A549 (cell line): ENCODE results near the gene COPZ1. TPM values are rescaled to one million over a fixed set of nuclear protein-coding genes. Genes with fewer than 3 reads are reported as not detected.

Experiments
- ATAC-seq, 2 experiments: fragments of 200-7000 bp in 1 of 2; fragments of >200 bp in 1 of 2; cut with Nextera tagmentation in 1 of 2; cut with Tn5 transposase in 1 of 2; 3 replicates each; pipeline versions ENCODE4 v1.8.0 to v1.9.1; 2018 to 2020; ENCODE audit warnings: mild to moderate bottlenecking in 1 of 2, moderate library complexity in 1 of 2
- CTCF ChIA-PET: fragments of 300-600 bp; sonication (Branson Sonifier 250); formaldehyde crosslinking; extraction: SDS; loops from one replicate; lab custom pipeline; 2021; ENCODE audit warnings: antibody characterized with exemption, inconsistent platforms; lab: Yijun Ruan, JAX
- POLR2A ChIA-PET: fragments of 350-600 bp; formaldehyde crosslinking; extraction: SDS; loops from one replicate; lab custom pipeline; 2021; ENCODE audit warnings: antibody characterized with exemption, inconsistent platforms; lab: Yijun Ruan, JAX
- DNase-seq, 2 experiments: peaks; one replicate each; pipeline versions ENCODE4 v3.0.0 to v3.0.0-alpha.2; 2011 to 2016; ENCODE audit warnings: low read depth in 1 of 2, low spot score in 1 of 2
- FAIRE-seq: peaks from 2 replicates; lab custom pipeline; 2011; peaks lifted over from hg19 to GRCh38; lab: Jason Lieb, UNC
- H3K27ac ChIP-seq, 2 experiments: fragments of >200 bp; sonication (Bioruptor Twin); formaldehyde crosslinking; 3 replicates each; pipeline ENCODE4 v1.5.1; 2016 to 2017
- H3K4me1 ChIP-seq: fragments of >200 bp; sonication (Bioruptor Twin); formaldehyde crosslinking; 3 replicates; pipeline ENCODE4 v1.6.1; 2016
- H3K4me2 ChIP-seq: fragments of >200 bp; sonication (Bioruptor Twin); formaldehyde crosslinking; 3 replicates; pipeline ENCODE4 v1.6.1; 2016
- H3K4me3 ChIP-seq: fragments of >200 bp; sonication (Bioruptor Twin); formaldehyde crosslinking; 3 replicates; pipeline ENCODE4 v1.5.1; 2016
- H3K9me3 ChIP-seq: fragments of >200 bp; sonication (Bioruptor Twin); formaldehyde crosslinking; 3 replicates; pipeline ENCODE4 v1.6.1; 2016
- BCL3 ChIP-seq: fragments of >200 bp; sonication (Bioruptor Twin); formaldehyde crosslinking; IDR thresholded peaks from 3 replicates; pipeline ENCODE4 v1.6.1; 2016
- CBX2 ChIP-seq: fragments of 200-600 bp; sonication (generic); IDR thresholded peaks from 2 replicates; pipeline ENCODE4 v1.6.1; 2016; ENCODE audit warnings: low read depth, mild to moderate bottlenecking, borderline replicate concordance
- CHD4 ChIP-seq: fragments of 200-600 bp; sonication (generic); IDR thresholded peaks from 2 replicates; pipeline ENCODE4 v1.6.1; 2016; ENCODE audit warnings: antibody characterized with exemption, mild to moderate bottlenecking, borderline replicate concordance
- ELK1 ChIP-seq: fragments of 150-350 bp; IDR thresholded peaks from 2 replicates; pipeline ENCODE4 v1.6.1; 2014; ENCODE audit warnings: low read depth, mild to moderate bottlenecking, low read length
- FOSL2 ChIP-seq, 2 experiments: fragments of 450-650 bp in 1 of 2; fragments of >200 bp in 1 of 2; sonication (Bioruptor Twin) in 1 of 2; formaldehyde crosslinking; IDR thresholded peaks; 2 replicates each; pipeline versions ENCODE4 v1.5.0 to v1.6.1; 2016 to 2020; ENCODE audit warnings: mild to moderate bottlenecking in 1 of 2, moderate library complexity in 1 of 2
- FOXS1 ChIP-seq: fragments of 250-450 bp; sonication (Bioruptor Pico); IDR thresholded peaks from 2 replicates; pipeline ENCODE4 v1.5.0; 2020; ENCODE audit warnings: mild to moderate bottlenecking, moderate library complexity
- HDAC2 ChIP-seq: fragments of 200-600 bp; sonication (generic); IDR thresholded peaks from 2 replicates; pipeline ENCODE4 v1.6.1; 2016
- HEYL ChIP-seq: fragments of 250-450 bp; sonication (Bioruptor Pico); IDR thresholded peaks from 2 replicates; pipeline ENCODE4 v1.8.0; 2021; ENCODE audit warnings: mild to moderate bottlenecking, moderate library complexity
- HMGXB4 ChIP-seq: fragments of 250-450 bp; sonication (Bioruptor Pico); IDR thresholded peaks from 2 replicates; pipeline ENCODE4 v1.5.0; 2021; ENCODE audit warnings: mild to moderate bottlenecking, moderate library complexity, borderline replicate concordance
- HOXA7 ChIP-seq: fragments of 250-450 bp; sonication (Bioruptor Pico); IDR thresholded peaks from 2 replicates; pipeline ENCODE4 v1.5.0; 2020; ENCODE audit warnings: mild to moderate bottlenecking, moderate library complexity
- HOXB13 ChIP-seq: fragments of 250-450 bp; sonication (Bioruptor Pico); IDR thresholded peaks from 2 replicates; pipeline ENCODE4 v1.5.0; 2020; ENCODE audit warnings: low read depth, mild to moderate bottlenecking, moderate library complexity
- HOXB5 ChIP-seq: fragments of 250-450 bp; sonication (Bioruptor Pico); IDR thresholded peaks from 2 replicates; pipeline ENCODE4 v1.5.0; 2020; ENCODE audit warnings: mild to moderate bottlenecking, moderate library complexity
- JUN ChIP-seq, 2 experiments: fragments of >200 bp; sonication (Bioruptor Twin); formaldehyde crosslinking; IDR thresholded peaks; 2 replicates in 1 of 2; 3 replicates in 1 of 2; pipeline ENCODE4 v1.6.1; 2016 to 2017
- MAZ ChIP-seq: fragments of 150-350 bp; IDR thresholded peaks from 2 replicates; pipeline ENCODE4 v1.6.1; 2014; ENCODE audit warnings: antibody characterized with exemption, low read depth, low read length, borderline replicate concordance
- NPAS2 ChIP-seq: fragments of 250-450 bp; sonication (Bioruptor Pico); IDR thresholded peaks from 2 replicates; pipeline ENCODE4 v1.8.0; 2022; ENCODE audit warnings: mild to moderate bottlenecking, moderate library complexity, borderline replicate concordance
- PBX3 ChIP-seq: IDR thresholded peaks from 2 replicates; pipeline ENCODE4 v1.6.1; 2012
- POLR2AphosphoS2 ChIP-seq: conservative IDR thresholded peaks from 2 replicates; pipeline ENCODE4 v1.6.1; 2012; ENCODE audit warnings: low read length, improper control_type of control experiment, inconsistent platforms
- RNF2 ChIP-seq: fragments of 200-600 bp; sonication (generic); IDR thresholded peaks from 2 replicates; pipeline ENCODE4 v1.6.1; 2016; ENCODE audit warnings: low read depth, mild to moderate bottlenecking, antibody characterized with exemption, moderate library complexity, borderline replicate concordance
- SMC3 ChIP-seq: fragments of >200 bp; sonication (Bioruptor Twin); formaldehyde crosslinking; IDR thresholded peaks from 3 replicates; pipeline ENCODE4 v1.6.1; 2018; ENCODE audit warnings: inconsistent platforms
- ZC3H11A ChIP-seq: fragments of 450-650 bp; IDR thresholded peaks from 2 replicates; pipeline ENCODE4 v1.6.1; 2014; ENCODE audit warnings: antibody characterized with exemption, mild to moderate bottlenecking
- ZFP36 ChIP-seq: fragments of 450-650 bp; IDR thresholded peaks from 2 replicates; pipeline ENCODE4 v1.6.1; 2014; ENCODE audit warnings: borderline replicate concordance; ENCODE audit not compliant: partially characterized antibody
- ZNF302 ChIP-seq: fragments of 250-450 bp; sonication (Bioruptor Pico); IDR thresholded peaks from 2 replicates; pipeline ENCODE4 v1.9.0; 2021; ENCODE audit warnings: inconsistent platforms, mild to moderate bottlenecking, moderate library complexity
- ZSCAN20 ChIP-seq: fragments of 250-450 bp; sonication (Bioruptor Pico); IDR thresholded peaks from 2 replicates; pipeline ENCODE4 v1.8.0; 2022; ENCODE audit warnings: mild to moderate bottlenecking, moderate library complexity
- WGBS: methylation state at CpG from one replicate; pipeline ENCODE4 v1.1.6; 2017; ENCODE audit errors: missing lambda C conversion rate; 5-methylcytosine and 5-hydroxymethylcytosine counted together
- polyA plus RNA-seq, 4 experiments: library from polyadenylated mRNA; depleted of rRNA in 3 of 4; stranded (reverse); fragments of >200 nt; fragmentation: RNase III in 1 of 4; extraction: RNeasy Plus Mini Kit Qiagen cat#74134 plus additional on column Dnase treatment in 1 of 4; gene quantifications; 2 replicates in 3 of 4; 3 replicates in 1 of 4; pipeline ENCODE4 v1.2.3, GENCODE V29; 2011 to 2017
- TF ChIP-seq, protein P1 (sequence below): fragments of 450-650 bp; IDR thresholded peaks from 2 replicates; pipeline ENCODE4 v1.6.1; 2014; ENCODE audit warnings: antibody characterized with exemption
- TF ChIP-seq, protein P2 (sequence below): fragments of 250-450 bp; sonication (Bioruptor Pico); IDR thresholded peaks from 2 replicates; pipeline ENCODE4 v1.5.0; 2020; ENCODE audit warnings: low read depth, mild to moderate bottlenecking, moderate library complexity

Gene COPZ1
- polyA plus RNA-seq, 2 of the 4 experiments (the other 2 are of a cell fraction) = 300 to 613 TPM

GRCh38 chr12:54394986-54395385 lies 70.1 kb downstream of the COPZ1 start:
- Histone ChIP-seq H3K4me2 (no peak overlapping the region), H3K4me1 (peaks cover 7% of the 10 kb centered on the region; the same call in 2 of the 3 replicates), H3K4me3 (no peak overlapping the region), H3K27ac (no peak overlapping the region), H3K9me3 (no peaks in the 10 kb centered on the region)
- DNase-seq (no peak), FAIRE-seq (no peak), ATAC-seq (no peak)
- POLR2A ChIA-PET = no interaction called here
- CTCF ChIA-PET = interaction anchor here (1.3 to 12.7 kb wide), 5 partner anchors 9 to 39 kb away, joined by 4 to 1279 read pairs (median 6); partner anchors contain the start of genes ITGA5 and ZNF385A
- TF ChIP-seq PBX3 = no peak
- no peak for TF ChIP-seq NPAS2 (CRISPR knock-in tag)
- no peak for TF ChIP-seq HOXA7 (CRISPR knock-in tag)
- TF ChIP-seq HDAC2 = no peak
- no peak for TF ChIP-seq ZNF302 (CRISPR knock-in tag)
- TF ChIP-seq, protein P1, sequence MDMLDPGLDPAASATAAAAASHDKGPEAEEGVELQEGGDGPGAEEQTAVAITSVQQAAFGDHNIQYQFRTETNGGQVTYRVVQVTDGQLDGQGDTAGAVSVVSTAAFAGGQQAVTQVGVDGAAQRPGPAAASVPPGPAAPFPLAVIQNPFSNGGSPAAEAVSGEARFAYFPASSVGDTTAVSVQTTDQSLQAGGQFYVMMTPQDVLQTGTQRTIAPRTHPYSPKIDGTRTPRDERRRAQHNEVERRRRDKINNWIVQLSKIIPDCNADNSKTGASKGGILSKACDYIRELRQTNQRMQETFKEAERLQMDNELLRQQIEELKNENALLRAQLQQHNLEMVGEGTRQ = no peak
- no peak for TF ChIP-seq CBX2
- no peak for TF ChIP-seq ELK1
- TF ChIP-seq ZC3H11A = no peak
- no peak for TF ChIP-seq RNF2
- TF ChIP-seq FOXS1 (CRISPR knock-in tag) = no peak
- no peak for TF ChIP-seq HEYL (CRISPR knock-in tag)
- no peak for TF ChIP-seq BCL3
- no peak for TF ChIP-seq JUN (IDR thresholded peaks at IDR 0.05)
- no peak for TF ChIP-seq CHD4
- no peak for TF ChIP-seq HMGXB4
- WGBS = 96% methylated on average over 1 of the region's 1 CpG

GRCh38 chr12:54395545-54395944 lies 70.6 kb downstream of the COPZ1 start:
- FAIRE-seq = no peak
- ChIA-PET CTCF (interaction anchor here (0.9 to 12.7 kb wide), 6 partner anchors 8 to 39 kb away, joined by 3 to 1279 read pairs (median 6); partner anchors contain the start of genes ITGA5 and ZNF385A), POLR2A (no interaction called here)
- Histone ChIP-seq H3K27ac (no peak overlapping the region), H3K4me3 (no peak overlapping the region), H3K9me3 (no peaks in the 10 kb centered on the region), H3K4me2 (no peak overlapping the region), H3K4me1 (peaks cover 3% of the 10 kb centered on the region; the same call in 2 of the 3 replicates)
- ATAC-seq = no peak
- DNase-seq = no peak
- TF ChIP-seq ZSCAN20 (CRISPR knock-in tag) = no peak

DNA sequence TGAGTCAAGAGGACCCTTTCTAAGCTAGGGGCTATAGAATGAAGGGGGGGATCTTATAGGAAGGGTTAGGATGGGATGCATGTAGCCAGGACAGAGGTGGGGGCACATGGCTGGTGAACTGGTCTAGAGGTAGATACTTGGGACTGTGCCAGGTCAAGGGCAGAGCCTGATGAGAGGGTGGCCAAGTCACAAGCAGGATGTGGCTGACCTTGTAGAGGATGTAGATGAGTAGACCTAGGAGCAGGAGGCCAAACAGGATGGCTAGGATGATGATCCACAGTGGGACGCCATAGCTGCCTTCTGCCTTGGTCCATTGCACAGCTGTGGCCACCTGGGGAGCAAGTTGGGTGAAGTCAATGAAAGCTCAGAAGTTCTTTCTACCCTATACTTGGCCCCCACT lies 72.2 kb downstream of the COPZ1 start:
- POLR2A ChIA-PET = no interaction called here
- CTCF ChIA-PET = interaction anchor here (1.0 to 12.7 kb wide), 5 partner anchors 12 to 180 kb away, joined by 3 to 1279 read pairs (median 44); partner anchors contain the start of genes ITGA5 and ZNF385A
- no peak for FAIRE-seq
- no peak for TF ChIP-seq SMC3
- no peak for TF ChIP-seq FOSL2 (IDR thresholded peaks at IDR 0.05)
- TF ChIP-seq FOSL2 (CRISPR knock-in tag; IDR thresholded peaks at IDR 0.05) = no peak
- TF ChIP-seq ZFP36 = no peak
- no peak for TF ChIP-seq HOXB5 (CRISPR knock-in tag)
- no peak for TF ChIP-seq MAZ
- no peak for TF ChIP-seq ZNF302 (CRISPR knock-in tag)
- no peak for TF ChIP-seq PBX3
- TF ChIP-seq POLR2AphosphoS2 = no peak
- no peak for TF ChIP-seq HOXB13 (CRISPR knock-in tag)
- TF ChIP-seq, protein P2, sequence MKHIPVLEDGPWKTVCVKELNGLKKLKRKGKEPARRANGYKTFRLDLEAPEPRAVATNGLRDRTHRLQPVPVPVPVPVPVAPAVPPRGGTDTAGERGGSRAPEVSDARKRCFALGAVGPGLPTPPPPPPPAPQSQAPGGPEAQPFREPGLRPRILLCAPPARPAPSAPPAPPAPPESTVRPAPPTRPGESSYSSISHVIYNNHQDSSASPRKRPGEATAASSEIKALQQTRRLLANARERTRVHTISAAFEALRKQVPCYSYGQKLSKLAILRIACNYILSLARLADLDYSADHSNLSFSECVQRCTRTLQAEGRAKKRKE (CRISPR knock-in tag) = no peak

More for the DNA sequence above, 72.2 kb downstream of the COPZ1 start:
- no peak for DNase-seq
- WGBS = 92% methylated on average over 1 of the region's 1 CpG
- no peak overlapping the region for H3K4me2 ChIP-seq
- no peak overlapping the region for H3K4me3 ChIP-seq
- no peaks in the 10 kb centered on the region for H3K9me3 ChIP-seq
- no peak for ATAC-seq
- no peak overlapping the region for H3K27ac ChIP-seq
- H3K4me1 ChIP-seq = no peaks in the 10 kb centered on the region
